ENCODE measurements around the gene MATR3. TPM values are rescaled to one million over a fixed set of nuclear protein-coding genes. Genes with fewer than 3 reads are reported as not detected.

The MATR3 gene
- total RNA-seq, 1 donor from 2014 or later = 276 TPM

DNA sequence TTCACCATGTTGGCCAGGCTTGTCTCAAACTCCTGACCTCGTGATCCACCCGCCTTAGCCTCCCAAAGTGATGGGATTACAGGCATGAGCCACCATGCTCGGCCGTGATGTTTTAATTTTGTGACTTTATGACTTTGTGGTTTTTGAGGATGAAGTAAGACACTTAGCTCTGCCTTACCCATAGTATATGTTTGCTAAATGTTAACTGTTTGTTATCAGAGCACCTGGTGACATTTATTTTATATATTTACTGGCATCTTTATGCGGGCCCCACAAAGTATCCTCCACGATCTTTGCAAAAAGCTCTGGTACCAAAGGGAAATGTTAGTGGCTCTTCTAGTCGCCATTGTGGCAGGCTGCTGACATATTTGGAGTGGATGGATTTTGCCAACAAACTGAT is 82.8 kb downstream of the MATR3 start:
- DNase-seq (ENCODE audit: extremely low spot score, unreplicated experiment) = no peak
- H3K36me3 Mint-ChIP-seq = peaks cover 13% of the 10 kb centered on the region
- TF ChIP-seq, protein P1, sequence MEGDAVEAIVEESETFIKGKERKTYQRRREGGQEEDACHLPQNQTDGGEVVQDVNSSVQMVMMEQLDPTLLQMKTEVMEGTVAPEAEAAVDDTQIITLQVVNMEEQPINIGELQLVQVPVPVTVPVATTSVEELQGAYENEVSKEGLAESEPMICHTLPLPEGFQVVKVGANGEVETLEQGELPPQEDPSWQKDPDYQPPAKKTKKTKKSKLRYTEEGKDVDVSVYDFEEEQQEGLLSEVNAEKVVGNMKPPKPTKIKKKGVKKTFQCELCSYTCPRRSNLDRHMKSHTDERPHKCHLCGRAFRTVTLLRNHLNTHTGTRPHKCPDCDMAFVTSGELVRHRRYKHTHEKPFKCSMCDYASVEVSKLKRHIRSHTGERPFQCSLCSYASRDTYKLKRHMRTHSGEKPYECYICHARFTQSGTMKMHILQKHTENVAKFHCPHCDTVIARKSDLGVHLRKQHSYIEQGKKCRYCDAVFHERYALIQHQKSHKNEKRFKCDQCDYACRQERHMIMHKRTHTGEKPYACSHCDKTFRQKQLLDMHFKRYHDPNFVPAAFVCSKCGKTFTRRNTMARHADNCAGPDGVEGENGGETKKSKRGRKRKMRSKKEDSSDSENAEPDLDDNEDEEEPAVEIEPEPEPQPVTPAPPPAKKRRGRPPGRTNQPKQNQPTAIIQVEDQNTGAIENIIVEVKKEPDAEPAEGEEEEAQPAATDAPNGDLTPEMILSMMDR (conservative IDR thresholded peaks at IDR 0.05) = no peak
- H3K9me3 Mint-ChIP-seq = no peaks in the 10 kb centered on the region
- no peaks in the 10 kb centered on the region for H3K4me1 Mint-ChIP-seq (ENCODE audit: unreplicated experiment)
- no peak overlapping the region for H3K4me3 Mint-ChIP-seq
- H3K27ac Mint-ChIP-seq = no peak overlapping the region
- no peaks in the 10 kb centered on the region for H3K27me3 Mint-ChIP-seq

DNA sequence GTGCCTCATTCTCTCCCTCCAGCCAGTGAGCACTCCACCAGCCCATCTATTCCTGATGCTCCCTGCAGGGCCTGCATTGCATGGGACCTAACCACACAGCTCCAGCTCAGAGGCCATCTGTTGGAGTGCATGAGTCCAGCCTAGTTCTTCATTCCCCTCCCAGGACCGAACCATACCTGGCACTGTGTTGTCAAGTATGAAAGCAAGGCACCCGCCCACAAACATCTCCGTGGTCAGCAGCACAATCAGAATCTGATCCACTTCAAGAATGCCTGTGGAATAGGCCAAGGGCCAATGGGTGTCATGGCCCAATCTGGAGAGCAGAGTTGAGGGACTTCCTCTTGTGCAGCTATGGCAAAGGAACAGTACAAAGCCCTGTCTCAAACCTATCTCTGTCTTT is 83.7 kb downstream of the MATR3 start:
- no peak overlapping the region for H3K4me3 Mint-ChIP-seq

DNA sequence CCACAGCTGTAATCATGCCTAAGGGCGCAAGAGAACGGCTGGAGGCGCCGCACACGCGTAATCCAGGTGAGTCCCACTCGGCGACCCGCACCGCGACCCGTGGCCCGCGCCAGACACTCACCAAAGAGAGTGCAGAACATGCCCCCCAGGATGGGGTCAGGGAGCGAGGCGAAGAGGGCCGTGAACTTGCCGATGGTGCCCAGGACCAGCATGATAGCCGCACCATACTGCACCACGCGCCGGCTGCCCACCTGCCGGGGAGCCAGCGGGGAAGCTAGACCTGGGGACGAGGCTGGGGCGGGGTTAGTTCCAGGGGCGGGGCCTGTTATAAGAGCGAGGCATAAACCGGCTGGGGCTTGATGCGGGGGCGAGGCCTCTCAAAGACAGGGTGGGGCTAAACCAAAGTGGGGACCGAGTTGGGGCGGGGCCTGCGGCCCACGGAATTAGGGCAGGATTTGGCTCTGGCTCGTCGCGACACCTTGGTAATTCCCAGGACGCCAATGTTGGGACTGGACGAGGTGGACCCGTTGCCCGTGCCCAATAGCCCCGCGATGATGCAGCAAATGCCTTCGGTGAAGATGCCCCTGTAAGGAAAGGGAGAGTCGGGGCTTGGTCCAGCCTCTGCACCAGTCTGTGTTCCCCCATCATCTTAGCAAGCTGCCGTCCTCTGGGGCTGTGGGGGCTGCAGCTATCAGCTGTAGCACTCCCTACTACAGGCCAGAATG is 84.7 kb downstream of the MATR3 start:
- TF ChIP-seq, protein P1 (conservative IDR thresholded peaks at IDR 0.05) = no peak
- Mint-ChIP-seq H3K27ac (no peak overlapping the region), H3K4me3 (no peak overlapping the region), H3K9me3 (no peaks in the 10 kb centered on the region), H3K36me3 (peaks cover 3% of the 10 kb centered on the region), H3K27me3 (no peaks in the 10 kb centered on the region), H3K4me1 (ENCODE audit: unreplicated experiment) (peaks cover 2% of the 10 kb centered on the region)
- DNase-seq (ENCODE audit: extremely low spot score, unreplicated experiment) = no peak

More for the DNA sequence above, 83.7 kb downstream of the MATR3 start:
- no peaks in the 10 kb centered on the region for H3K9me3 Mint-ChIP-seq
- no peak for DNase-seq (ENCODE audit: extremely low spot score, unreplicated experiment)
- no peaks in the 10 kb centered on the region for H3K4me1 Mint-ChIP-seq (ENCODE audit: unreplicated experiment)
- H3K27ac Mint-ChIP-seq = no peak overlapping the region
- TF ChIP-seq, protein P1 (conservative IDR thresholded peaks at IDR 0.05) = no peak
- H3K27me3 Mint-ChIP-seq = no peaks in the 10 kb centered on the region
- H3K36me3 Mint-ChIP-seq = peaks cover 7% of the 10 kb centered on the region

DNA sequence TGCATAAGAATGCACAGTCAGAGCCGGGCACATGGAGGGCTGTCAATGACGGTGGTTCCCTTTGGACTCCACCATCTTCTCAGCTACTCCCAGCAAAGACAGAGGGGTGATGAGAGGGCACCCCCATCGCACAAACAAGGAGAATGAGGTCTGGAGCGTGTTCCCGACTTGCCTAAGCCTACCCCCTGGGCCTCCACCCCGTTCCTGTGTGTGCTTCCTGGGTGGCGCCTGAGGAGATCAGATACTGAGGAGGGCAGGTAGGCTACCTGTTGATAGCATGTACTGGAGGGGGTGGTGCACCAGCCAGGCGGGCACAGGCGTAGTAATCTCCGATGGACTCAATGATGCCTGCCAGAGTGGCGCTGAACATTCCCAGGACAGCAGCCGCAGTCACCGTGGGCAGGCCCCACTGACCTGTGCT is 85.4 kb downstream of the MATR3 start:
- TF ChIP-seq, protein P1 (conservative IDR thresholded peaks at IDR 0.05) = no peak
- Mint-ChIP-seq H3K27me3 (no peaks in the 10 kb centered on the region), H3K4me3 (no peak overlapping the region), H3K4me1 (ENCODE audit: unreplicated experiment) (peaks cover 7% of the 10 kb centered on the region), H3K9me3 (no peaks in the 10 kb centered on the region), H3K36me3 (no peaks in the 10 kb centered on the region), H3K27ac (no peak overlapping the region)
- no peak for DNase-seq (ENCODE audit: extremely low spot score, unreplicated experiment)

DNA sequence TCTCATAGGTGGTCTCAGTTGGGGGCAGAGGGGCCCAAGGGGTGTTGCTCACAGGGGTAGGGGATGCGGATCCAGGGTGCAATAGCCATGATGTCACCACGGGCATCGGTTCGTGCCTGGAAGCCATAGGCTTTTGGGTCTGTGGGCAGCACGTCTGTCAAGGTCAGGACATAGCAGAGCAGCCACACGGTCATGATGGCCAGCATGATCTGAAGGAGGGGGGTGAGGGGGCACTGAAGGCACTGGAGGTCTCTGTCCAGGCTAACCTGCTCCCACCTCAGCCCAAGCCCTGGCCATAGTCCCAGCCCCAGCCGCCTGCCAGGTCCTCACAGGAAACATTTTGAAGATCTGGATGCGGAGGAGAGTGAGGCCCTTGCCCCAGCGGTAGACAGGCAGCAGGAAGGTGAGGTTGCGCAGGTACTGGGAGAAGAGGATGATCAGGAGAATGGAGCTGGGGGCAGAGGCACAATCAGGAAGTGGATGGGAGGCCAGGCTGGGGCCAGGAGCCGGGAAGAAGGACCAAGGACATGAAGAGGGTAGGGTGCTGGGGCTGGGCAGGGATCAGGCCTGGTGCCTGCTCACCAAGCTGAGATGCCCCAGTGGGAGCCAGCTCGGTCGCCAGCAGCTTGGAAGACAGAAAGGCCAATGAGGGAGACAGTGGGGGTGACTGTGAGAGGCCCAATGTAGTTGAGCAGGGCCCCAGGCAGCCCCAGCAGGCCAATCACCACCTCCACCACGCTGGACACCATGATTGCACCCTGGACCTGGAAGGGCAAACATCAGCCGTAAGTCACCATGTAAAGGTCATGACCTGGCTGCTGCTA is 86.3 kb downstream of the MATR3 start:
- Mint-ChIP-seq H3K36me3 (no peaks in the 10 kb centered on the region), H3K27me3 (no peaks in the 10 kb centered on the region), H3K27ac (no peak overlapping the region), H3K4me1 (ENCODE audit: unreplicated experiment) (peaks cover 7% of the 10 kb centered on the region), H3K4me3 (no peak overlapping the region), H3K9me3 (no peaks in the 10 kb centered on the region)
- no peak for DNase-seq (ENCODE audit: extremely low spot score, unreplicated experiment)
- TF ChIP-seq, protein P1 (conservative IDR thresholded peaks at IDR 0.05) = no peak

Other genes with a start within 250 kb of the MATR3 start
- 40.9 and 63.0 TPM in 2 replicates for gene SIL1, start 95.4 kb upstream of the MATR3 start, total RNA-seq (ENCODE audit: low replicate concordance)
- 51.7 and 87.7 TPM in 2 replicates for gene PAIP2, start 48.1 kb downstream of the MATR3 start, total RNA-seq (ENCODE audit: low replicate concordance)
- 1.6 and 2.1 TPM in 2 replicates for gene SLC23A1, start 89.6 kb downstream of the MATR3 start, total RNA-seq (ENCODE audit: low replicate concordance)
- gene MZB1, start 96.2 kb downstream of the MATR3 start, total RNA-seq (ENCODE audit: low replicate concordance) = 0.22 TPM in 1 of 2 replicates, not detected in the other
- 0.69 and 1.3 TPM in 2 replicates for gene PROB1, start 101.4 kb downstream of the MATR3 start, total RNA-seq (ENCODE audit: low replicate concordance)
- 4.9 and 7.1 TPM in 2 replicates for gene SPATA24, start 110.3 kb downstream of the MATR3 start, total RNA-seq (ENCODE audit: low replicate concordance)
- 9.4 and 25.8 TPM in 2 replicates for gene DNAJC18, start 145.8 kb downstream of the MATR3 start, total RNA-seq (ENCODE audit: low replicate concordance)
- gene ECSCR, start 169.0 kb downstream of the MATR3 start, total RNA-seq (ENCODE audit: low replicate concordance) = not detected in 2 replicates
- not detected in 2 replicates for gene SMIM33, start 177.3 kb downstream of the MATR3 start, total RNA-seq (ENCODE audit: low replicate concordance)
- gene STING1, start 189.0 kb downstream of the MATR3 start, total RNA-seq (ENCODE audit: low replicate concordance) = 4.1 and 7.7 TPM in 2 replicates

Measured in type B pancreatic cell (in vitro differentiated cells).